HepG2 (cell line): ENCODE results near the gene AS3MT. TPM values are rescaled to one million over a fixed set of nuclear protein-coding genes. Genes with fewer than 3 reads are reported as not detected.

Experiments used
- ATAC-seq: fragments of 200-7000 bp; cut with Tn5 transposase; 3 replicates; pipeline ENCODE4 v1.9.1; 2020; ENCODE audit warnings: mild to moderate bottlenecking, moderate library complexity
- BruUV-seq: library from RNA; stranded (reverse); fragments of 400-500 nt; replicated peaks from 2 replicates; lab custom pipeline; 2021; lab: Mats Ljungman, UMichigan
- CTCF ChIA-PET: fragments of 300-600 bp; formaldehyde crosslinking; extraction: SDS; loops from one replicate; lab custom pipeline; 2021; ENCODE audit warnings: low total read pairs, inconsistent platforms, low intra/inter-chr PET ratio; lab: Yijun Ruan, JAX
- POLR2A ChIA-PET: fragments of 350-600 bp; sonication (Branson Sonifier 250); formaldehyde crosslinking; loops from one replicate; lab custom pipeline; 2020; ENCODE audit warnings: antibody characterized with exemption, inconsistent platforms; lab: Yijun Ruan, JAX
- DNase-seq: peaks from one replicate; pipeline ENCODE4 v3.0.0-alpha.2; 2015; ENCODE audit warnings: low spot score
- FAIRE-seq: peaks from 3 replicates; lab custom pipeline; 2011; peaks lifted over from hg19 to GRCh38; lab: Jason Lieb, UNC
- H2AFZ ChIP-seq: one replicate; pipeline ENCODE4 v1.6.1; 2011; ENCODE audit warnings: low read length, inconsistent platforms
- H3K27ac ChIP-seq: fragments of 300-600 bp; 3 replicates; pipeline ENCODE4 v1.8.0; 2011; ENCODE audit warnings: mixed run types, mild to moderate bottlenecking, mixed read lengths, low read length, inconsistent platforms; ENCODE audit not compliant: insufficient read depth; ENCODE audit errors: extremely low read length
- H3K27me3 ChIP-seq, 2 experiments: fragments of 200-600 bp in 1 of 2; 2 replicates in 1 of 2; 3 replicates in 1 of 2; pipeline versions ENCODE4 v1.6.0 to v1.8.0; 2011; ENCODE audit warnings: low read length in 2 of 2, mild to moderate bottlenecking in 2 of 2, moderate library complexity in 2 of 2, inconsistent platforms in 1 of 2; ENCODE audit not compliant: insufficient read depth in 2 of 2, control insufficient read depth in 1 of 2
- H3K36me3 ChIP-seq, 2 experiments: fragments of 200-600 bp in 1 of 2; replicated peaks in 1 of 2; 2 replicates in 1 of 2; 3 replicates in 1 of 2; pipeline versions ENCODE4 v1.5.1 to v1.8.0; 2011; ENCODE audit warnings: low read length in 2 of 2, inconsistent platforms in 1 of 2; ENCODE audit not compliant: insufficient read depth in 2 of 2, control insufficient read depth in 1 of 2
- H3K4me1 ChIP-seq: 2 replicates; pipeline ENCODE4 v1.5.1; 2012; ENCODE audit warnings: low read length, inconsistent platforms; ENCODE audit not compliant: insufficient read depth
- H3K4me2 ChIP-seq: 2 replicates; pipeline ENCODE4 v1.6.0; 2011; ENCODE audit warnings: low read depth, low read length, inconsistent platforms
- H3K4me3 ChIP-seq, 3 experiments: fragments of 200-600 bp in 1 of 3; sonication (generic), shearing (Covaris generic) in 1 of 3; replicated peaks in 1 of 3; 2 replicates each; pipeline ENCODE4 v1.5.1; 2011 to 2016; ENCODE audit warnings: low read length in 3 of 3, inconsistent platforms in 2 of 3, low read depth in 2 of 3, mild to moderate bottlenecking in 2 of 3, control low read depth in 1 of 3, mixed read lengths in 1 of 3; ENCODE audit not compliant: insufficient read depth in 1 of 3
- H3K79me2 ChIP-seq: one replicate; pipeline ENCODE4 v1.6.1; 2011; ENCODE audit warnings: low read length, inconsistent platforms; ENCODE audit not compliant: insufficient read depth
- H3K9ac ChIP-seq: 2 replicates; pipeline ENCODE4 v1.6.0; 2011; ENCODE audit warnings: mild to moderate bottlenecking, low read depth, low read length, inconsistent platforms; ENCODE audit not compliant: insufficient read depth
- H3K9me3 ChIP-seq: 2 replicates; pipeline ENCODE4 v1.5.1; 2012; ENCODE audit warnings: mild to moderate bottlenecking, low read length
- H4K20me1 ChIP-seq: 2 replicates; pipeline ENCODE4 v1.6.0; 2011; ENCODE audit warnings: inconsistent platforms, mild to moderate bottlenecking, low read length, moderate library complexity; ENCODE audit not compliant: insufficient read depth
- AGO2 ChIP-seq: fragments of 200-400 bp; formaldehyde crosslinking; optimal IDR thresholded peaks from 2 replicates; pipeline ENCODE3; 2017; ENCODE audit warnings: mild to moderate bottlenecking, low read depth, low read length, moderate library complexity
- FOSL1 ChIP-seq: sonication (generic); formaldehyde crosslinking; IDR thresholded peaks from 2 replicates; pipeline ENCODE4 v1.9.0; 2021; ENCODE audit warnings: missing genetic modification reagents, borderline replicate concordance
- HNRNPLL ChIP-seq: fragments of 200-400 bp; formaldehyde crosslinking; IDR thresholded peaks from 2 replicates; pipeline ENCODE4 v1.6.1; 2017; ENCODE audit warnings: mild to moderate bottlenecking, low read depth, low read length; ENCODE audit not compliant: poor library complexity, severe bottlenecking
- HNRNPUL1 ChIP-seq: fragments of 200-400 bp; formaldehyde crosslinking; IDR thresholded peaks from 2 replicates; pipeline ENCODE4 v1.6.1; 2017; ENCODE audit warnings: low read depth, mild to moderate bottlenecking, low read length, moderate library complexity
- JUN ChIP-seq: sonication (generic); formaldehyde crosslinking; IDR thresholded peaks from 2 replicates; pipeline ENCODE4 v1.4.0; 2020; ENCODE audit warnings: mild to moderate bottlenecking, missing genetic modification reagents
- MYC ChIP-seq: sonication (generic); formaldehyde crosslinking; IDR thresholded peaks from 2 replicates; pipeline ENCODE4 v1.9.0; 2021; ENCODE audit warnings: missing genetic modification reagents, borderline replicate concordance
- NKX3-1 ChIP-seq: sonication (generic); formaldehyde crosslinking; IDR thresholded peaks from 2 replicates; pipeline ENCODE4 v1.5.0; 2020; ENCODE audit warnings: missing genetic modification reagents
- NR2F6 ChIP-seq, 2 experiments: IDR thresholded peaks; 2 replicates each; pipeline ENCODE4 v1.6.1; 2016; ENCODE audit warnings: antibody characterized with exemption in 1 of 2, mild to moderate bottlenecking in 1 of 2
- ONECUT2 ChIP-seq: sonication (generic); formaldehyde crosslinking; IDR thresholded peaks from 2 replicates; pipeline ENCODE4 v1.4.0; 2020; ENCODE audit warnings: missing genetic modification reagents
- SOX6 ChIP-seq, 2 experiments: fragments of 450-650 bp in 1 of 2; sonication (generic) in 1 of 2; formaldehyde crosslinking in 1 of 2; IDR thresholded peaks; 2 replicates each; pipeline versions ENCODE4 v1.4.0 to v1.6.1; 2017 to 2020; ENCODE audit warnings: antibody characterized with exemption in 1 of 2, mild to moderate bottlenecking in 1 of 2, missing genetic modification reagents in 1 of 2
- TBX3 ChIP-seq: fragments of 450-650 bp; IDR thresholded peaks from 2 replicates; pipeline ENCODE4 v1.6.1; 2017; ENCODE audit warnings: antibody characterized with exemption, mild to moderate bottlenecking, inconsistent platforms, borderline replicate concordance
- ZFY ChIP-seq: sonication (generic); formaldehyde crosslinking; IDR thresholded peaks from 2 replicates; pipeline ENCODE4 v1.4.0; 2020; ENCODE audit warnings: missing genetic modification reagents
- ZNF136 ChIP-seq: sonication (generic); formaldehyde crosslinking; IDR thresholded peaks from 2 replicates; pipeline ENCODE4 v1.8.1; 2022; ENCODE audit warnings: low read depth, mild to moderate bottlenecking, moderate library complexity, missing genetic modification reagents
- ZNF263 ChIP-seq: sonication (generic); formaldehyde crosslinking; IDR thresholded peaks from 2 replicates; pipeline ENCODE4 v1.4.0; 2020; ENCODE audit warnings: missing genetic modification reagents
- ZNF564 ChIP-seq: sonication (generic); formaldehyde crosslinking; IDR thresholded peaks from 2 replicates; pipeline ENCODE4 v1.8.1; 2023; ENCODE audit warnings: mild to moderate bottlenecking, missing genetic modification reagents
- ZNF616 ChIP-seq: sonication (generic); formaldehyde crosslinking; IDR thresholded peaks from 2 replicates; pipeline ENCODE4 v1.5.0; 2020; ENCODE audit warnings: low read depth, mild to moderate bottlenecking, missing genetic modification reagents
- WGBS: methylation state at CpG from one replicate; pipeline ENCODE4 v1.1.6; 2017; ENCODE audit warnings: low lambda C conversion rate; 5-methylcytosine and 5-hydroxymethylcytosine counted together
- in situ Hi-C: cut with HindIII; loops from 2 replicates; pipeline ENCODE4 v1.10.0; 2017; ENCODE audit warnings: low pct_unique_long_range_greater_than_20kb; ENCODE audit not compliant: extremely low pct_ligation_motif_present
- intact Hi-C: fragments of 100-400 bp; cut with micrococcal nuclease; formaldehyde crosslinking; loops from one replicate; pipeline ENCODE4 v1.10.0; 2022; ENCODE audit not compliant: unreplicated experiment
- polyA plus RNA-seq, 8 experiments: library from polyadenylated mRNA; depleted of rRNA in 3 of 8; stranded (reverse) in 7 of 8; unstranded in 1 of 8; fragments of >200 nt; fragmentation: Illumina TruSeq in 4 of 8; extraction: Trizol in 4 of 8; gene quantifications; 2 replicates each; pipeline versions ENCODE4 v1.2.1 to v1.2.3, GENCODE V29; 2011 to 2016; ENCODE audit warnings: low read depth in 4 of 8, missing spikeins in 1 of 8, mixed read lengths in 1 of 8; ENCODE audit not compliant: insufficient read depth in 1 of 8
- total RNA-seq, 5 experiments: library from RNA; depleted of rRNA; stranded (reverse); fragments of >200 nt; fragmentation: Illumina TruSeq; extraction: Trizol; gene quantifications; 2 replicates each; pipeline ENCODE4 v1.2.3, GENCODE V29; 2016; ENCODE audit warnings: low read depth in 1 of 5
- TF ChIP-seq, protein P1 (sequence below), 2 experiments: sonication (generic) in 1 of 2; formaldehyde crosslinking in 1 of 2; IDR thresholded peaks; 2 replicates each; pipeline versions ENCODE4 v1.5.1 to v1.6.1; 2011 to 2020; ENCODE audit warnings: borderline replicate concordance in 1 of 2, low read depth in 1 of 2, low read length in 1 of 2, mild to moderate bottlenecking in 1 of 2, missing genetic modification reagents in 1 of 2, moderate library complexity in 1 of 2
- TF ChIP-seq, protein P2 (sequence below): IDR thresholded peaks from 2 replicates; pipeline ENCODE4 v1.6.1; 2016; ENCODE audit warnings: low read depth
- TF ChIP-seq, protein P3 (sequence below): sonication (generic); formaldehyde crosslinking; IDR thresholded peaks from 2 replicates; pipeline ENCODE4 v1.5.0; 2020; ENCODE audit warnings: missing genetic modification reagents

AS3MT gene
- total and polyA plus RNA-seq, 2 of the 13 experiments (the other 11 are each of a cell fraction or from before 2014, with no cell fraction given), result 8.7 to 17.4 TPM

DNA sequence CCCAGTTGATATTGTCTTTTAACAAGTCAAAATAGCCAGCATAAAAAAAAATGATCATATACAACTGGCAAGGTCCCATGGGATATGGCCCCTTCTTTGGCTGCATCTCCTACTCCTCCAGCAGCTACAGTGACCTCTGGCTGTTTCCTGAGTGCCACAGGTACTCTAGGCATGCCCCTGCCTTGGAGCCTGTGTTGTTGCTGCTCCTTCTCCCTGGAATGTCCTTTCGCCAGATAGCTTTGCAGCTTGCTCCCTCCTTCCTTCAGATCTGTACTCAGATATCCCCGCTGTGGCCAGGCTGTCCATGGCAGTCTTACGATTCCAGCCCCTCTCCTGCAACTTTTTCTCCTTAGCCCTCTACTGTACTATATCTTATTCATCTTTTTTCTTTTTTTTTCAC lies 72.1 kb downstream of the AS3MT start (continued):
- no peak for TF ChIP-seq HNRNPLL
- TF ChIP-seq MYC (CRISPR knock-in tag), result no peak
- TF ChIP-seq AGO2, result no peak
- no peak for TF ChIP-seq JUN (CRISPR knock-in tag)
- no peak for TF ChIP-seq ZFY (CRISPR knock-in tag)
- TF ChIP-seq, protein P1, sequence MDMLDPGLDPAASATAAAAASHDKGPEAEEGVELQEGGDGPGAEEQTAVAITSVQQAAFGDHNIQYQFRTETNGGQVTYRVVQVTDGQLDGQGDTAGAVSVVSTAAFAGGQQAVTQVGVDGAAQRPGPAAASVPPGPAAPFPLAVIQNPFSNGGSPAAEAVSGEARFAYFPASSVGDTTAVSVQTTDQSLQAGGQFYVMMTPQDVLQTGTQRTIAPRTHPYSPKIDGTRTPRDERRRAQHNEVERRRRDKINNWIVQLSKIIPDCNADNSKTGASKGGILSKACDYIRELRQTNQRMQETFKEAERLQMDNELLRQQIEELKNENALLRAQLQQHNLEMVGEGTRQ (IDR thresholded peaks at IDR 0.05; ENCODE audit: low read depth, low read length), result no peak
- TF ChIP-seq, protein P1 (CRISPR knock-in tag; IDR thresholded peaks at IDR 0.05; ENCODE audit: borderline replicate concordance), result no peak
- no peak for TF ChIP-seq SOX6 (IDR thresholded peaks at IDR 0.05)
- no peak for TF ChIP-seq SOX6 (CRISPR knock-in tag; IDR thresholded peaks at IDR 0.05)

DNA sequence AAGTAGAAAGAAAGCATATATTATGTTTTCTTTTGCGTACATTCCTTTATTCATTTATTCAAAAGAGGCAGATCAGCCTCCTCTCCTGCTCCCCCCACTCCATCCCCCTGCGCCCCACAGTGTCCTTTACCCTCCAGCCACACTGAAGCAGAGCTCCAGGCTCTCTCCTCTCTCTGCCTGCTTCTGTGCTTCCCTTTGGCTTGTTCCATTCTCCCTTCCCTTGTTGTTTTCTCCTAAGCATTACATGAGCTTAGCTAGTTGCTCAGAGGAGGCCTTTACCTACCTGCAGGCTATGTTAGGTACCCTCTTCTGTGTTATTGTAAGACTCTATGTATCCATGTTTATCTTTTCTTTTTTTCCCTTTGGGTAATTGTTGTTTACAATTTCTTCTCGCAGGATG lies 76.2 kb downstream of the AS3MT start:
- Histone ChIP-seq H3K4me1 (peaks cover 26% of the 10 kb centered on the region), H3K36me3 (no peaks in the 10 kb centered on the region), H4K20me1 (no peaks in the 10 kb centered on the region), H3K27me3 (no peaks in the 10 kb centered on the region), H3K9me3 (no peaks in the 10 kb centered on the region), H2AFZ (no peak overlapping the region), H3K79me2 (peaks cover 12% of the 10 kb centered on the region), H3K9ac (no peak overlapping the region), H3K27ac (no peak overlapping the region), H3K4me3 (no peak overlapping the region), H3K4me2 (no peak overlapping the region)
- no TSS peak for BruUV-seq
- CTCF ChIA-PET, result no interaction called here
- in situ Hi-C loops (no loop called here), intact Hi-C loops (no loop called here)
- DNase-seq, result no peak
- POLR2A ChIA-PET, result no interaction called here
- ATAC-seq, result no peak
- FAIRE-seq, result peak; percentile 15
- 76% methylated on average over 3 of the region's 3 CpGs for WGBS
- no peak for TF ChIP-seq NR2F6 (IDR thresholded peaks at IDR 0.05)
- no peak for TF ChIP-seq NR2F6 (CRISPR knock-in tag; IDR thresholded peaks at IDR 0.05)
- TF ChIP-seq ONECUT2 (CRISPR knock-in tag), result no peak
- TF ChIP-seq ZNF564, result no peak
- TF ChIP-seq, protein P2, sequence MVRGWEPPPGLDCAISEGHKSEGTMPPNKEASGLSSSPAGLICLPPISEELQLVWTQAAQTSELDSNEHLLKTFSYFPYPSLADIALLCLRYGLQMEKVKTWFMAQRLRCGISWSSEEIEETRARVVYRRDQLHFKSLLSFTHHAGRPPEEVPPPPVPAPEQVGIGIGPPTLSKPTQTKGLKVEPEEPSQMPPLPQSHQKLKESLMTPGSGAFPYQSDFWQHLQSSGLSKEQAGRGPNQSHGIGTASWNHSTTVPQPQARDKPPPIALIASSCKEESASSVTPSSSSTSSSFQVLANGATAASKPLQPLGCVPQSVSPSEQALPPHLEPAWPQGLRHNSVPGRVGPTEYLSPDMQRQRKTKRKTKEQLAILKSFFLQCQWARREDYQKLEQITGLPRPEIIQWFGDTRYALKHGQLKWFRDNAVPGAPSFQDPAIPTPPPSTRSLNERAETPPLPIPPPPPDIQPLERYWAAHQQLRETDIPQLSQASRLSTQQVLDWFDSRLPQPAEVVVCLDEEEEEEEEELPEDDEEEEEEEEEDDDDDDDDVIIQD, result no peak
- no peak for TF ChIP-seq ZNF136 (CRISPR knock-in tag)
- no peak for TF ChIP-seq FOSL1 (CRISPR knock-in tag)
- TF ChIP-seq, protein P3, sequence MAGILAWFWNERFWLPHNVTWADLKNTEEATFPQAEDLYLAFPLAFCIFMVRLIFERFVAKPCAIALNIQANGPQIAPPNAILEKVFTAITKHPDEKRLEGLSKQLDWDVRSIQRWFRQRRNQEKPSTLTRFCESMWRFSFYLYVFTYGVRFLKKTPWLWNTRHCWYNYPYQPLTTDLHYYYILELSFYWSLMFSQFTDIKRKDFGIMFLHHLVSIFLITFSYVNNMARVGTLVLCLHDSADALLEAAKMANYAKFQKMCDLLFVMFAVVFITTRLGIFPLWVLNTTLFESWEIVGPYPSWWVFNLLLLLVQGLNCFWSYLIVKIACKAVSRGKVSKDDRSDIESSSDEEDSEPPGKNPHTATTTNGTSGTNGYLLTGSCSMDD (CRISPR knock-in tag), result no peak
- TF ChIP-seq NKX3-1 (CRISPR knock-in tag), result no peak
- TF ChIP-seq TBX3, result no peak
- TF ChIP-seq HNRNPUL1, result no peak
- no peak for TF ChIP-seq ZNF263
- no peak for TF ChIP-seq ZNF616 (CRISPR knock-in tag)
